H1 (cell line): ENCODE results near the gene MAP4K1.

Experiments used
- SIRT6 ChIP-seq: IDR thresholded peaks from one replicate; pipeline ENCODE4 v1.7.1; 2012; ENCODE audit warnings: low read length, inconsistent platforms
- TF ChIP-seq, protein P1 (sequence below), 3 experiments: IDR thresholded peaks; 1 replicate in 2 of 3; 2 replicates in 1 of 3; pipeline versions ENCODE4 v1.5.1 to v1.6.1; 2011; ENCODE audit warnings: low read length in 3 of 3, mild to moderate bottlenecking in 3 of 3, inconsistent platforms in 2 of 3, low read depth in 1 of 3, moderate library complexity in 1 of 3; ENCODE audit not compliant: insufficient read depth in 1 of 3; ENCODE audit errors: control extremely low read depth in 1 of 3

DNA sequence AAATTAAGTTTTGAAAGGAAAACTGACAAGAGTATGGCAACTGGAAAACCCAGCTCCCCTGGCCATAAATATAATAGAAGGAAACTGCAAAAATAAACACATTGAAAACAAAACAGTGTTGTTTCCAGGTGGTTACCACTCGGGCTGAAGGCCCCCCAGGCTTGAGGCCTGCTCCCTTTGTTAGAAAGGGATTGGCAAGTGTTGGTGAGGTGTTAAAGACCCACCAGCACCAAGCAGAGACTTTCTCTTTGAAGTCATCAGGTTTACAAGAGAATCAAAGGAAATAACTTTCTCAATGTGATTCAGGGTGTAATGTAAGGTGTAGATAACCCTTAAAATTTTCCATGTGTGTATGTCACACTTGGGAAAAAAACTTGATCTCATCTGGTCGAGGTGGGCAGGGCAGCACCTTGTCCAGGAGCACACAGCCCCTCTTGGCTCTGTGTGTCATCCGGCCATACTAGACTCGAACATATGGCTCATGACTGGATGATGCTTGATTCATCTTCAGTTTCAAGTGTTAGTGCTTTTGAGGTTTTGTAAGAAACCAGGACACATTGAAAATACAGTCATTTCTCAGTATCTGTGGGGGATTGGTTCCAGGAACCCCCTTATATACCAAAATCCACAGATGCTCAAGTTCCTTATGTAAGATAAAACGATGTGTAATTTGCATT is 37.5 kb upstream of the MAP4K1 start:
- TF ChIP-seq, protein P1, sequence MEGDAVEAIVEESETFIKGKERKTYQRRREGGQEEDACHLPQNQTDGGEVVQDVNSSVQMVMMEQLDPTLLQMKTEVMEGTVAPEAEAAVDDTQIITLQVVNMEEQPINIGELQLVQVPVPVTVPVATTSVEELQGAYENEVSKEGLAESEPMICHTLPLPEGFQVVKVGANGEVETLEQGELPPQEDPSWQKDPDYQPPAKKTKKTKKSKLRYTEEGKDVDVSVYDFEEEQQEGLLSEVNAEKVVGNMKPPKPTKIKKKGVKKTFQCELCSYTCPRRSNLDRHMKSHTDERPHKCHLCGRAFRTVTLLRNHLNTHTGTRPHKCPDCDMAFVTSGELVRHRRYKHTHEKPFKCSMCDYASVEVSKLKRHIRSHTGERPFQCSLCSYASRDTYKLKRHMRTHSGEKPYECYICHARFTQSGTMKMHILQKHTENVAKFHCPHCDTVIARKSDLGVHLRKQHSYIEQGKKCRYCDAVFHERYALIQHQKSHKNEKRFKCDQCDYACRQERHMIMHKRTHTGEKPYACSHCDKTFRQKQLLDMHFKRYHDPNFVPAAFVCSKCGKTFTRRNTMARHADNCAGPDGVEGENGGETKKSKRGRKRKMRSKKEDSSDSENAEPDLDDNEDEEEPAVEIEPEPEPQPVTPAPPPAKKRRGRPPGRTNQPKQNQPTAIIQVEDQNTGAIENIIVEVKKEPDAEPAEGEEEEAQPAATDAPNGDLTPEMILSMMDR (IDR thresholded peaks at IDR 0.05; ENCODE audit: control extremely low read depth in 1 of 3, insufficient read depth in 1 of 3, low read depth in 1 of 3, low read length in 3 of 3), result no peak
- no peak for TF ChIP-seq SIRT6
